DOHH2 (cell line): ENCODE results near the gene CEP57L1.

Experiments used
- H3F3A ChIP-seq: fragments of 200-600 bp; sonication (generic), shearing (Covaris generic); 2 replicates; pipeline ENCODE4 v1.6.0; 2016; ENCODE audit warnings: antibody characterized with exemption, mild to moderate bottlenecking; ENCODE audit not compliant: control insufficient read depth, insufficient read depth
- H3K27ac ChIP-seq: fragments of 200-600 bp; sonication (generic); 2 replicates; pipeline ENCODE4 v1.5.1; 2014; ENCODE audit warnings: low read depth, mild to moderate bottlenecking, low read length, moderate library complexity
- H3K27me3 ChIP-seq: fragments of 200-600 bp; sonication (generic); 2 replicates; pipeline ENCODE4 v1.6.1; 2014; ENCODE audit warnings: mild to moderate bottlenecking, low read length, mixed read lengths; ENCODE audit not compliant: control insufficient read depth
- H3K36me3 ChIP-seq: fragments of 200-600 bp; sonication (generic); 2 replicates; pipeline ENCODE4 v1.6.1; 2014; ENCODE audit warnings: mild to moderate bottlenecking, low read length, moderate library complexity, mixed read lengths; ENCODE audit not compliant: control insufficient read depth
- H3K4me1 ChIP-seq: fragments of 200-600 bp; sonication (generic); 2 replicates; pipeline ENCODE4 v1.6.1; 2014; ENCODE audit warnings: mild to moderate bottlenecking, low read length, mixed read lengths; ENCODE audit not compliant: control insufficient read depth
- H3K4me2 ChIP-seq: fragments of 200-600 bp; sonication (generic); 2 replicates; pipeline ENCODE4 v1.6.0; 2014; ENCODE audit warnings: mild to moderate bottlenecking, low read length, moderate library complexity
- H3K4me3 ChIP-seq: fragments of 200-600 bp; sonication (generic); 2 replicates; pipeline ENCODE4 v1.5.1; 2014; ENCODE audit warnings: mild to moderate bottlenecking, low read length, mixed read lengths
- H3K79me2 ChIP-seq: fragments of 200-600 bp; sonication (generic); 2 replicates; pipeline ENCODE4 v1.6.1; 2014; ENCODE audit warnings: mild to moderate bottlenecking, low read length, mixed read lengths; ENCODE audit not compliant: control insufficient read depth
- H3K9me2 ChIP-seq: fragments of 200-600 bp; sonication (generic); replicated peaks from 2 replicates; pipeline ENCODE4 v1.6.1; 2014; ENCODE audit warnings: mild to moderate bottlenecking, low read length, mixed read lengths; ENCODE audit not compliant: control insufficient read depth
- H3K9me3 ChIP-seq: fragments of 200-600 bp; sonication (generic); 2 replicates; pipeline ENCODE4 v1.6.1; 2014; ENCODE audit warnings: antibody characterized with exemption, low read length, mixed read lengths; ENCODE audit not compliant: control insufficient read depth, insufficient read depth
- H4K20me1 ChIP-seq: fragments of 200-600 bp; sonication (generic); 2 replicates; pipeline ENCODE4 v1.6.0; 2014; ENCODE audit warnings: low read depth, mild to moderate bottlenecking, antibody characterized with exemption, low read length, moderate library complexity; ENCODE audit not compliant: control insufficient read depth, insufficient read depth
- EZH2phosphoT487 ChIP-seq: fragments of 200-600 bp; sonication (generic); IDR thresholded peaks from 2 replicates; pipeline ENCODE4 v1.6.1; 2017; ENCODE audit warnings: borderline replicate concordance, mild to moderate bottlenecking, antibody characterized with exemption, low read length, moderate library complexity, mixed read lengths
- TF ChIP-seq, protein P1 (sequence below): fragments of 200-600 bp; sonication (generic); IDR thresholded peaks from one replicate; pipeline ENCODE4 v1.5.1; 2014; ENCODE audit warnings: antibody characterized with exemption, mild to moderate bottlenecking, low read depth, low read length; ENCODE audit not compliant: poor library complexity, severe bottlenecking

The CEP57L1 gene

DNA sequence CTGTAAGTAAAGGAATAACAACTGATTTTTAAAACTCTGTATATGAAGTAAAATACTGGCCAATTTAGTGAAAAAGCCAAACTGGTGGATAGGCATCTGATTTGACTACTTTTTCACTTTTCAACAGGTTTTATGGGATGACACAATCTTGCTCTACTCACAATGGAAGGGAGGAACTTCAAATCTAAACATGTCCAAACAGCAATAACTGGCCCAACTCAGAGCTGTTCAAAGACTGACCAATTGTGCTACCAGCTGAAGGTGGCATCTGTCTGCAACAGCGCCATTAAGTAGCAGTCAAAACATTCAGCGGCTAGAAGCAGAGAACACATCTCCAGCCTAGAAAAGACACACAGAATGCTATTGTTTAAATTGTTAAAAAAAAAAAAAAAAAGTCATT is 45.3 kb upstream of the CEP57L1 start:
- TF ChIP-seq, protein P1, sequence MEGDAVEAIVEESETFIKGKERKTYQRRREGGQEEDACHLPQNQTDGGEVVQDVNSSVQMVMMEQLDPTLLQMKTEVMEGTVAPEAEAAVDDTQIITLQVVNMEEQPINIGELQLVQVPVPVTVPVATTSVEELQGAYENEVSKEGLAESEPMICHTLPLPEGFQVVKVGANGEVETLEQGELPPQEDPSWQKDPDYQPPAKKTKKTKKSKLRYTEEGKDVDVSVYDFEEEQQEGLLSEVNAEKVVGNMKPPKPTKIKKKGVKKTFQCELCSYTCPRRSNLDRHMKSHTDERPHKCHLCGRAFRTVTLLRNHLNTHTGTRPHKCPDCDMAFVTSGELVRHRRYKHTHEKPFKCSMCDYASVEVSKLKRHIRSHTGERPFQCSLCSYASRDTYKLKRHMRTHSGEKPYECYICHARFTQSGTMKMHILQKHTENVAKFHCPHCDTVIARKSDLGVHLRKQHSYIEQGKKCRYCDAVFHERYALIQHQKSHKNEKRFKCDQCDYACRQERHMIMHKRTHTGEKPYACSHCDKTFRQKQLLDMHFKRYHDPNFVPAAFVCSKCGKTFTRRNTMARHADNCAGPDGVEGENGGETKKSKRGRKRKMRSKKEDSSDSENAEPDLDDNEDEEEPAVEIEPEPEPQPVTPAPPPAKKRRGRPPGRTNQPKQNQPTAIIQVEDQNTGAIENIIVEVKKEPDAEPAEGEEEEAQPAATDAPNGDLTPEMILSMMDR, result no peak
- no peak for TF ChIP-seq EZH2phosphoT487
- Histone ChIP-seq H4K20me1 (no peaks in the 10 kb centered on the region), H3K27me3 (no peaks in the 10 kb centered on the region), H3K4me3 (no peak overlapping the region), H3K36me3 (no peaks in the 10 kb centered on the region), H3K4me1 (peaks cover 26% of the 10 kb centered on the region), H3K4me2 (no peak overlapping the region), H3F3A (no peaks in the 10 kb centered on the region), H3K9me3 (no peaks in the 10 kb centered on the region), H3K9me2 (no peaks in the 10 kb centered on the region), H3K79me2 (no peaks in the 10 kb centered on the region), H3K27ac (no peak overlapping the region)

DNA sequence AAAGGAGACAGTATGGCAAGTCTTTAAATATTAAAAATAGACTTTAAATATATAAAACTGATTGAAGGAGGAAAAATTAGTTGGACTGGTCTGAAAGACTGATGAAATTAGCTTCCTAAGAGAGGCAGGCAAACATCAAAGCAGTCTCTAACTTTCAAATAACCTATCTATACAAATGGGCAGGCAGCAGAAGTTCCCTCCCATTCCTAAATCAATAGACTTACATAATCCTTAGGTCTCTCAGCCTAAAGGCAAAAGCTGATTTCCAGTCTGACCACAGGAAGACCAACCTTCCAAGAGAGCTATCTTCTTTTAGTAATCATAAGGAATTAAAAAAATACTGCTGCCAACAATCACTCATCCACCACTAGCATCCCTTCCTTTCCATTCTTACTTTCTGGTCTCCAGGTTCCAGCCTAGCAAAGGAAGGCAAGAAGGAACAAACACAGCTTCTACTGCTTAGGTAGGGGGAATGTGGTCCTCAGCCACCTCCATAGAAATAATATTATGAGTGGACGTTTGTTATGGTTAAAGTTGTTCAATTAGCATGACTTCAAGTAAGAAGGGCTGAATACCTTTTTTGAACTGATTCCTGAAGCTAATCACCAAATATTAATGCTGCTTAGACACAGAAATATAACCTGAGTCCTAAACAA is 44.7 kb upstream of the CEP57L1 start:
- no peaks in the 10 kb centered on the region for H3F3A ChIP-seq
- no peaks in the 10 kb centered on the region for H3K9me2 ChIP-seq
- H3K27me3 ChIP-seq, result no peaks in the 10 kb centered on the region
- H3K9me3 ChIP-seq, result no peaks in the 10 kb centered on the region
- H3K4me1 ChIP-seq, result peaks cover 26% of the 10 kb centered on the region
- H3K27ac ChIP-seq, result no peak overlapping the region
- H4K20me1 ChIP-seq, result no peaks in the 10 kb centered on the region
- TF ChIP-seq, protein P1, result no peak
- no peak for TF ChIP-seq EZH2phosphoT487
- H3K36me3 ChIP-seq, result no peaks in the 10 kb centered on the region
- no peak overlapping the region for H3K4me2 ChIP-seq
- no peaks in the 10 kb centered on the region for H3K79me2 ChIP-seq
- no peak overlapping the region for H3K4me3 ChIP-seq

- no peaks in the 10 kb centered on the region for H3K27me3 ChIP-seq
- H3K4me2 ChIP-seq, result peak overlapping the region; percentile 10
- H3K9me2 ChIP-seq, result no peaks in the 10 kb centered on the region
- peaks cover 26% of the 10 kb centered on the region for H3K4me1 ChIP-seq
- no peaks in the 10 kb centered on the region for H3K9me3 ChIP-seq
- TF ChIP-seq, protein P1, result no peak
- TF ChIP-seq EZH2phosphoT487, result no peak
- no peaks in the 10 kb centered on the region for H3K36me3 ChIP-seq
- H4K20me1 ChIP-seq, result no peaks in the 10 kb centered on the region
- no peaks in the 10 kb centered on the region for H3K79me2 ChIP-seq
- no peak overlapping the region for H3K27ac ChIP-seq
- no peaks in the 10 kb centered on the region for H3F3A ChIP-seq
- H3K4me3 ChIP-seq, result no peak overlapping the region
Measured at GRCh38 chr6:109051301-109052017, 43.8 kb upstream of the CEP57L1 start.
